RWPE1 (cell line): ENCODE measurements around the gene ABLIM2.

Experiments
- CTCF ChIA-PET: fragments of 350-600 bp; sonication (Branson Sonifier 250); formaldehyde crosslinking; extraction: SDS; loops from one replicate; lab custom pipeline; 2021; lab: Yijun Ruan, JAX
- POLR2A ChIA-PET: fragments of 400-600 bp; formaldehyde crosslinking; extraction: SDS; loops from one replicate; lab custom pipeline; 2020; ENCODE audit warnings: antibody characterized with exemption; ENCODE audit not compliant: low non-redundant PET; lab: Yijun Ruan, JAX
- DNase-seq: peaks from one replicate; pipeline ENCODE4 v3.0.0; 2012; ENCODE audit warnings: low spot score
- H3K27ac ChIP-seq: fragments of 450-650 bp; 2 replicates; pipeline ENCODE4 v1.5.1; 2017
- CTCF ChIP-seq: fragments of 450-650 bp; conservative IDR thresholded peaks from 2 replicates; pipeline ENCODE4 v1.5.1; 2017; ENCODE audit warnings: low read depth, mild to moderate bottlenecking

ABLIM2 gene

GRCh38 chr4:8097141-8097541 is 61.5 kb downstream of the ABLIM2 start:
- H3K27ac ChIP-seq, result peak overlapping the region; percentile 24; the same call in 1 of the 2 replicates
- no peak for DNase-seq
- ChIA-PET POLR2A (no interaction called here), CTCF (no interaction called here)
- TF ChIP-seq CTCF, result no peak

GRCh38 chr4:8096690-8097061 is 61.9 kb downstream of the ABLIM2 start:
- CTCF ChIA-PET, result no interaction called here
- H3K27ac ChIP-seq, result no peak overlapping the region
- no peak for TF ChIP-seq CTCF

GRCh38 chr4:8095956-8096689 is 62.5 kb downstream of the ABLIM2 start:
- CTCF ChIA-PET, result no interaction called here
- no peak for TF ChIP-seq CTCF
- no peak for DNase-seq
- POLR2A ChIA-PET, result no interaction called here
- no peak overlapping the region for H3K27ac ChIP-seq

More at GRCh38 chr4:8096690-8097061, 61.9 kb downstream of the ABLIM2 start:
- DNase-seq, result no peak
- POLR2A ChIA-PET, result no interaction called here

- ChIA-PET POLR2A (no interaction called here), CTCF (no interaction called here)
- H3K27ac ChIP-seq, result no peak overlapping the region
- no peak for DNase-seq
- TF ChIP-seq CTCF, result no peak
Measured at GRCh38 chr4:8093587-8094274, 64.9 kb downstream of the ABLIM2 start.

- DNase-seq, result no peak
- no peak overlapping the region for H3K27ac ChIP-seq
- ChIA-PET CTCF (no interaction called here), POLR2A (no interaction called here)
- TF ChIP-seq CTCF, result no peak
Measured at GRCh38 chr4:8092282-8092681, 66.3 kb downstream of the ABLIM2 start.

GRCh38 chr4:8090744-8091301 is 67.8 kb downstream of the ABLIM2 start:
- CTCF ChIA-PET, result interaction anchor here (0.8 kb wide), 1 partner anchor 337 kb away, joined by 3 read pairs; no protein-coding TSS in a partner anchor
- no peak for TF ChIP-seq CTCF
- peak overlapping the region; percentile 57 for H3K27ac ChIP-seq
- POLR2A ChIA-PET, result no interaction called here
- no peak for DNase-seq
